Measurements from ENCODE around the gene ATF7IP2.
"Not testable (repeated sequence)": the region's sequence is repeated elsewhere in the genome, so short reads cannot be mapped to it uniquely, and the experiment has no call there.

DNA sequence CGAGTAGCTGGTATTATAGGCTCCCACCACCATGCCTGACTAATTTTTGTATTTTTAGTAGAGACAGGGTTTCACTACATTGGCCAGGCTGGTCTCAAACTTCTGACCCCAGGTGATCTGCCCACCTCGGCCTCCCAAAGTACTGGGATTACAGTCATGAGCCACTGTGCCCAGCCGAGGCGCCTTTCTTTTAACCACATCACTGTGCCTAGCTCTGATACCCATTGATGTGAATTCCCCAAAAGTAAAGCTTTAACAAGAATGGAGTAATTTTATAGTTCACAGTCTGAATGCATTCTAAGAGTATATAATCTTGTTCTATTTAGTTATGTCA, 23.0 kb upstream of the ATF7IP2 start:
- TF ChIP-seq TAF1 (IDR thresholded peaks at IDR 0.05; ENCODE audit: borderline replicate concordance, low read depth, low read length); POLR2A (IDR thresholded peaks at IDR 0.05; ENCODE audit: low read depth, low read length): not testable (repeated sequence)

All from GM12892 (cell line).